HG02759 (cell line): ENCODE measurements around the gene RNF220.

Experiments
- ATAC-seq: cut with Tn5 transposase; IDR thresholded peaks from one replicate; pipeline ENCODE4 v1.9.1; 2021; ENCODE audit warnings: mild to moderate bottlenecking, moderate library complexity; ENCODE audit not compliant: unreplicated experiment

RNF220 gene

GRCh38 chr1:44406737-44407429 is 1.8 kb downstream of the RNF220 start:
- ATAC-seq, result no peak

GRCh38 chr1:44407430-44408211 is 2.6 kb downstream of the RNF220 start:
- ATAC-seq, result no peak

- no peak for ATAC-seq
Measured at GRCh38 chr1:44408212-44408582, 3.1 kb downstream of the RNF220 start.

GRCh38 chr1:44408632-44409602 is 3.9 kb downstream of the RNF220 start:
- ATAC-seq, result no peak

GRCh38 chr1:44409757-44410156 is 4.7 kb downstream of the RNF220 start:
- no peak for ATAC-seq

GRCh38 chr1:44411861-44412260 is 6.8 kb downstream of the RNF220 start:
- ATAC-seq, result no peak

GRCh38 chr1:44412601-44413000 is 7.5 kb downstream of the RNF220 start:
- ATAC-seq, result no peak

- ATAC-seq, result no peak
Measured at GRCh38 chr1:44413740-44414139, 8.7 kb downstream of the RNF220 start.

- no peak for ATAC-seq
Measured at GRCh38 chr1:44415013-44415412, 10.0 kb downstream of the RNF220 start.

GRCh38 chr1:44416408-44416807 is 11.4 kb downstream of the RNF220 start:
- ATAC-seq, result no peak

- no peak for ATAC-seq
Measured at GRCh38 chr1:44417351-44418021, 12.4 kb downstream of the RNF220 start.

- no peak for ATAC-seq
Measured at GRCh38 chr1:44418022-44418673, 13.1 kb downstream of the RNF220 start.

- ATAC-seq, result no peak
Measured at GRCh38 chr1:44419901-44420300, 14.8 kb downstream of the RNF220 start.

- no peak for ATAC-seq
Measured at GRCh38 chr1:44420535-44420934, 15.5 kb downstream of the RNF220 start.

GRCh38 chr1:44421446-44421884 is 16.4 kb downstream of the RNF220 start:
- no peak for ATAC-seq

- no peak for ATAC-seq
Measured at GRCh38 chr1:44422161-44422560, 17.1 kb downstream of the RNF220 start.

- ATAC-seq, result no peak
Measured at GRCh38 chr1:44423591-44424537, 18.8 kb downstream of the RNF220 start.

GRCh38 chr1:44424747-44425146 is 19.7 kb downstream of the RNF220 start:
- ATAC-seq, result no peak
